Neutrophil (primary cell): ENCODE results near the gene NAB2.

ENCODE experiments used
- H3K27ac ChIP-seq: fragments of 200-600 bp; sonication (generic); 2 replicates; pipeline ENCODE4 v1.5.1; 2016; ENCODE audit warnings: mild to moderate bottlenecking, moderate library complexity
- H3K27me3 ChIP-seq: fragments of 200-600 bp; sonication (generic); 2 replicates; pipeline ENCODE4 v1.6.0; 2016; ENCODE audit warnings: mild to moderate bottlenecking
- H3K36me3 ChIP-seq: fragments of 200-600 bp; sonication (generic); 2 replicates; pipeline ENCODE4 v1.5.1; 2017
- H3K4me1 ChIP-seq, 2 experiments: fragments of 200-600 bp in 1 of 2; sonication (generic) in 1 of 2; 1 replicate in 1 of 2; 2 replicates in 1 of 2; pipeline versions ENCODE4 v1.5.1 to v1.6.1; 2013 to 2016; ENCODE audit warnings: low read depth in 1 of 2, low read length in 1 of 2, mild to moderate bottlenecking in 1 of 2, moderate library complexity in 1 of 2; ENCODE audit not compliant: control insufficient read depth in 1 of 2, insufficient read depth in 1 of 2
- H3K4me3 ChIP-seq, 2 experiments: fragments of 200-600 bp in 1 of 2; sonication (generic) in 1 of 2; 1 replicate in 1 of 2; 2 replicates in 1 of 2; pipeline ENCODE4 v1.5.1; 2013 to 2016; ENCODE audit warnings: low read depth in 1 of 2, low read length in 1 of 2, mild to moderate bottlenecking in 1 of 2, moderate library complexity in 1 of 2
- H3K9me3 ChIP-seq: fragments of 200-600 bp; sonication (generic); 2 replicates; pipeline ENCODE4 v1.5.1; 2016
- CTCF ChIP-seq: fragments of 200-600 bp; sonication (generic); IDR thresholded peaks from 2 replicates; pipeline ENCODE4 v1.5.1; 2016; ENCODE audit warnings: antibody characterized with exemption

NAB2 gene

DNA sequence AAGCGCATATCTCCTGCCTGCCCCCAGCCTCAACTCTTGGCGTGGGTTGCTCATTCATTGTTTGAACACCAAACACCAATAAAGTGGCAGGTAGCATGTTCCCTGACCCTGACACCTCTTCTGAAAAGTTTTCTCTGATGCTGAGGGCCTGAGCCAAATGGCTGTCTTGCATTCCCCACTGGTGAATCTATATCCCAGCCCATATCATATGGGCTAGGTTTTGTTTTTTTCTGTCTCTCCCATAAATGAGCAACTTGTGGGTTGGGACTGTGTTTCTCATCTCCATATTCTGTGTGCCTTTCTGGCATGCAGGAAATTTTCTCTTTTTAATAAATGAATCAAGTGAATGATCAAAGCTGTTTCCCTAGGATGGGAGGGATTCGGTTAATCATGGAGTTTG, 44.0 kb upstream of the NAB2 start:
- Histone ChIP-seq H3K27me3 (no peaks in the 10 kb centered on the region), H3K9me3 (no peaks in the 10 kb centered on the region), H3K27ac (no peak overlapping the region), H3K36me3 (no peaks in the 10 kb centered on the region), H3K4me3 (no peak overlapping the region), H3K4me1 (peaks cover 38% of the 10 kb centered on the region in 2 experiments)
- no peak for TF ChIP-seq CTCF

DNA sequence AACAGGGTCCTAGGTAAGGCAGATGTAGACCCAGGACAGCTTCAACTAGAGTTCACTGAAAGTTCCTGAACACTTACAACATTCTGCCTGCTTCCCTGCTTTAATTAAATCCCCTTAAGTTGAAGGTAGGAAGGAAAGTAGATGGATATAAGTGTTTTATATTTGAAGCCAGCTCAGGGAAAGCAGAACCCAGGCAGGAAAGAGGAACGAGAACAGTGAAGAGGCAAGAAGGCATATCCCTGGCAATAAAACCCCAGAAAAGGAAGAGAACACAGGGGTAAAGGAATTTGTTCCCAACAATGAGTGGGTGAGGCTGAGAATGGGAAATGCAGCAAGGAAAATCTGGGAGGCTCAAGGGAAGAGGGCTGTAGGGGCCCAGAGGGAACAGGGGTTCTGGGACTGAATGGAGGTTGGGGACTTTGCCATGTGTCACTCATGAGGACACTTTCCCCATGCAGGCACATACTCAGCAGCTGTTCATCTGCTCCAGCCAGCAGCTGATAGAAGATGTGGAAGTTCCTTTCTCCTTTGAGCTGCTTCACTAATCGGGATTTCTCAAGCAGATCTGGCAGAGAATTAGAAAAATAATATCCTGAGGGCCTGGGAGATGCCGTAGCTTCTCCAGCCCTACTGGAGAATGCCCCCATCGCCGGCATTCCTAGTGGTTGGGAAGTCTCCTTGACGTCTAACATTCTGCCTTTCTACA, 42.7 kb upstream of the NAB2 start:
- Histone ChIP-seq H3K4me1 (peaks cover 40 to 41% of the 10 kb centered on the region in 2 experiments), H3K9me3 (no peaks in the 10 kb centered on the region), H3K27me3 (no peaks in the 10 kb centered on the region), H3K27ac (no peak overlapping the region), H3K36me3 (no peaks in the 10 kb centered on the region), H3K4me3 (no peak overlapping the region)
- no peak for TF ChIP-seq CTCF

DNA sequence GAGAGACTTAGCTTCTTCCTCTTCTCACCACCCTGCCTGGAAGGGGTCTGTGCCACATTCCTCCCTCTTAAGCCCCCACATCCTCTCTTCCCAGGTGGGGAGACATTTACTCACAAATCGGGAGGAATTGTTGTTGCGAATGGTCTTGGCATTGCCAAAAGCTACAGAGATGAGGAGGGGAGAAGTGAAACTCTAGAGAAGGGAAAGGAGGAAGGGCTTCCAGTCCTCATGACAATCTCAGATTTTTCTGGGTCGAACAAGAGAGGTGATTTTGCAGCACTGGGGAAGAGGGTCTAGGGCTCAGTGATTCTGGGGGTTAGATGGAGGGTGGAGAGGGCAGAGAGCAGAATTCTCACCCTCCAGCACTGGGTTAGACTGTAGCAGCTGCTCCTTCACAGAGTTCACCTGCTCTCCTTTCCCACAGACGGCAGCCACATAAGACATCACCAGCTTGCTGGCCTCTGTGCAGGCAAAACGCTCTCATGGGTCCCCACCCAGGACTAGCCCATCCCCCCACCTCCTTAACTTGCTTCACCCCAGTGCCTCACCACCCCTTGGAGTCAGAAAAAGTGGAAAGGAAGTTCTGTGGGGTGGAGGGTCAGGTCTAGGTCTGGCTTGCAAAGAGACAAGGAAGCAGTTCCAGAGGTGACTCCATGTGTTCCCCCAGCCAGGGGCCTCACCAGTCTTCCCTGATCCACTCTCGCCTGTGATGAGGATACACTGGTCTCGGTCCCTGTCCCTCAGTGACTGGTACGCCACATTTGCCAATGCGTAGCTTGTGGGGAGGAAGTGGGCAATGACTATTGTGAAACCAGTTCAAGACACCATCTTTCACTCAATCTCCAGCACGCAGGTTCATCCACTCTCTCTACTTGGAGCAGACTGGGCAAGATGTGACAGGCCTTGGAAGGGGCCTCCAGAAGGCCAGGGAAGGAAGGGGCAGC, 41.7 kb upstream of the NAB2 start:
- no peaks in the 10 kb centered on the region for H3K9me3 ChIP-seq
- TF ChIP-seq CTCF, result no peak
- peak overlapping the region; percentile 59 for H3K27ac ChIP-seq
- H3K4me3 ChIP-seq, result peak overlapping the region; percentile 34 to 50
- no peaks in the 10 kb centered on the region for H3K36me3 ChIP-seq
- peaks cover 40 to 41% of the 10 kb centered on the region in 2 experiments for H3K4me1 ChIP-seq
- H3K27me3 ChIP-seq, result no peaks in the 10 kb centered on the region

DNA sequence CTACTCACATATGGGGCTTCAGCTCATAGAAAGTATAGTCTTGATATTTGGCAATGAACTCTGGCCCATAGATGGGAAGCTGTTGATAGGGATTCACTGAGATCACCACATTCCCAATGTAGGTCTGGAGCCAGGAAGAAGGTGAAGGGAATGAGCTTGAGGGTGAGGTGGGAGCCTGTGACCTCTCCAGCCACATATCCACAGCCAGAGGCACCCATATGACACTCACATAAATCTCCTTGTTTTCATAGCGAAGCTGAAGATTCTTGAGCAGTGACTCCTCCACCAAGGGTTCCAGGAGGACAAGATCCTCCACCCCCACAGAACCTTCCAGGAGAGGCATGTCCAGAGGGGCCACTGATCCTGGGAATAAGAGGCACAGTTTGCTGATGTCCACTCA, 40.9 kb upstream of the NAB2 start:
- Histone ChIP-seq H3K27me3 (no peaks in the 10 kb centered on the region), H3K4me3 (peak overlapping the region; percentile 34 to 50), H3K4me1 (peaks cover 40 to 41% of the 10 kb centered on the region in 2 experiments), H3K27ac (peak overlapping the region; percentile 59), H3K36me3 (no peaks in the 10 kb centered on the region), H3K9me3 (no peaks in the 10 kb centered on the region)
- TF ChIP-seq CTCF, result no peak

DNA sequence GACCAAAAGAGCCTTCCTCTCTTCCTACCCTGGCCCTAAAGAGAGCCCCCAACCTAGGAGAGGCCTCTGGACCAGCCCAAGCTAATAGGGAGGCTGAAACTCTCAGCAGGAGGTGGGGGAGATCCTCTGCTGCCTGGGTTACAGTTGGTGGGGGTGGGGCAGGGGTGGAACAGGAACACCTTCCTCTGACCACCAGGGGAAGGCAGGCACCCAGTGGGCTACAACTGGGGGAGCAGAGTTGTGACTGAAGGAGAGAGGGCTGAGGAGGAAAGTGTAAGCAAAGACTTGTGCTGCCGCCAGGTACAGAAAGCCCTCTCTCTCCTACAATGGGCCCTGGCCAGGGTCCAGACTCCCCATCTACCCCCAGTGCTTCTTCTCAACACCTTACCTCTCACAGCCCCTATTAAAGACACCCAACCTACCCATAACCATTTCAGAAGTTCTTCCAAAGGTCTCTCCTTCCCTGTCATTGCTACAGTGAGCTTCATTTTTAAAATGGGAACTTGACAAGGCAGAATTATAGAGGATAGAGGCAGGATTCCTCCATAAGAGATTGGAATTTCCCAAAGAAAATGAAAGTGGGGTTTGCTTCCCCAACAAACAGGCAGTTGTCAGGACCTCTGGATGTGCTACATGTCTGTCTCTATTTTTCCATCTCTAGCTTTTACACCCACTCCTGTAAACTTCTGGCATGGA, 40.3 kb upstream of the NAB2 start:
- no peak for TF ChIP-seq CTCF
- peaks cover 40 to 41% of the 10 kb centered on the region in 2 experiments for H3K4me1 ChIP-seq
- H3K4me3 ChIP-seq, result no peak overlapping the region
- no peaks in the 10 kb centered on the region for H3K36me3 ChIP-seq
- H3K27ac ChIP-seq, result peak overlapping the region; percentile 59
- H3K9me3 ChIP-seq, result no peaks in the 10 kb centered on the region
- H3K27me3 ChIP-seq, result no peaks in the 10 kb centered on the region
